H1 (cell line): ENCODE data around the gene FGF1.

Experiments used
- POLR2A ChIP-seq, 2 experiments: IDR thresholded peaks; 1 replicate in 1 of 2; 2 replicates in 1 of 2; pipeline ENCODE4 v1.6.1; 2011; ENCODE audit warnings: low read depth in 2 of 2, low read length in 2 of 2, mild to moderate bottlenecking in 2 of 2; ENCODE audit errors: control extremely low read depth in 1 of 2
- RFX5 ChIP-seq: IDR thresholded peaks from 2 replicates; pipeline ENCODE4 v1.6.1; 2011; ENCODE audit warnings: low read depth, low read length, improper control_type of control experiment, borderline replicate concordance
- TAF1 ChIP-seq: IDR thresholded peaks from 2 replicates; pipeline ENCODE4 v1.6.1; 2011; ENCODE audit warnings: mild to moderate bottlenecking, low read depth, low read length

- TF ChIP-seq RFX5 (no peak), TAF1 (no peak), POLR2A (IDR thresholded peaks at IDR 0.05; ENCODE audit: control extremely low read depth in 1 of 2, low read depth in 2 of 2, low read length in 2 of 2) (no peak)
These were observed 40.4 kb upstream of the FGF1 start for GRCh38 chr5:142726188-142726731.
